Astrocyte of the cerebellum (primary cell): Measurements from ENCODE around the gene KCNMA1.

Source experiments
- DNase-seq: peaks from one replicate; pipeline ENCODE4 v3.0.0-alpha.2; 2011; ENCODE audit warnings: low read depth
- H3K4me3 ChIP-seq: 2 replicates; pipeline ENCODE4 v1.5.1; 2011; ENCODE audit warnings: mild to moderate bottlenecking, low read depth, low read length, moderate library complexity
- CTCF ChIP-seq: IDR thresholded peaks from 2 replicates; pipeline ENCODE4 v1.5.1; 2012; ENCODE audit warnings: low read length, low read depth, moderate library complexity, mild to moderate bottlenecking; ENCODE audit errors: missing control alignments
- in situ Hi-C: cut with HindIII; loops from 2 replicates; pipeline ENCODE4 v1.10.0; 2017; ENCODE audit warnings: low sequenced_read_pairs

Gene KCNMA1

GRCh38 chr10:77111611-77112550 lies 525.7 kb downstream of the KCNMA1 start:
- peak; percentile 86 for DNase-seq

GRCh38 chr10:77110757-77111156 lies 526.9 kb downstream of the KCNMA1 start:
- TF ChIP-seq CTCF: no peak
- in situ Hi-C loops: no loop called here
- no peak overlapping the region for H3K4me3 ChIP-seq
- no peak for DNase-seq

More at GRCh38 chr10:77111611-77112550, 525.7 kb downstream of the KCNMA1 start:
- in situ Hi-C loops: no loop called here
- TF ChIP-seq CTCF: peak; percentile 77
- no peak overlapping the region for H3K4me3 ChIP-seq

- no peak overlapping the region for H3K4me3 ChIP-seq
- TF ChIP-seq CTCF: no peak
- in situ Hi-C loops: no loop called here
- no peak for DNase-seq
These were observed 528.1 kb downstream of the KCNMA1 start for GRCh38 chr10:77109351-77109994.

GRCh38 chr10:77106676-77107075 lies 530.9 kb downstream of the KCNMA1 start:
- TF ChIP-seq CTCF: no peak
- no peak for DNase-seq
- in situ Hi-C loops: no loop called here
- no peak overlapping the region for H3K4me3 ChIP-seq

- in situ Hi-C loops: no loop called here
- no peak for TF ChIP-seq CTCF
- H3K4me3 ChIP-seq: no peak overlapping the region
- peak; percentile 67 for DNase-seq
These were observed 531.8 kb downstream of the KCNMA1 start for GRCh38 chr10:77105761-77106221.

- DNase-seq: peak; percentile 70
- no peak overlapping the region for H3K4me3 ChIP-seq
- no peak for TF ChIP-seq CTCF
- in situ Hi-C loops: no loop called here
These were observed 533.1 kb downstream of the KCNMA1 start for GRCh38 chr10:77104459-77104980.
